Measurements from ENCODE around the gene PIGR.
A peak's percentile ranks its signal among the peaks of the same experiment; 100 is the strongest.
"Not testable (repeated sequence)": the region's sequence is repeated elsewhere in the genome, so short reads cannot be mapped to it uniquely, and the experiment has no call there.

PIGR gene

DNA sequence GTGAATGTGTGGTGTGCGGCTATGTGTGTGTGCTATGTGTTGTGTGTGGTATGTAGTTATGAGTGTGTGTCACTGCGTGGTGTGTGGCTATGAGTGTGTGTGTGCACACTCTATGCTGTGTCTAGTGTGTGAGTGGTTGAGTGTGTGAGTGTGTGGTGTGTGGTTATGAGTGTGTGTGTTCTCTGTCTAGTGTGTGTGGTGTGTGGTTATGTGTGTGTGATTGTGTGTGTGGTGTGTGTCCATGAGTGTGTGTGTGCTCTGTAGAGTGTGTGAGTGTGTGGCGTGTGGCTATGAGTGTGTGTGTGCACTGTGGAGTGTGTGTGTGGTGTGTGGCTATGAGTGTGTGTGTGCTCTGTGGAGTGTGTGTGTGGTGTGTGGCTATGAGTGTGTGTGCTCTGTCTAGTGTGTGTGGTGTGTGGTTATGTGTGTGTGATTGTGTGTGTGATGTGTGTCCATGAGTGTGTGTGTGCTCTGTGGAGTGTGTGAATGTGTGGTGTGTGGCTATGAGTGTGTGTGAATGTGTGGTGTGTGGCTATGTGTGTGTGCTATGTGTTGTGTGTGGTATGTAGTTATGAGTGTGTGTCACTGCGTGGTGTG lies 22.2 kb downstream of the PIGR start:
- H3K56ac ChIP-seq (ENCODE audit: low read length); H3K23ac ChIP-seq (ENCODE audit: low read length); H4K5ac ChIP-seq (ENCODE audit: low read length); H3K27me3 ChIP-seq (ENCODE audit: insufficient read depth, low read length, poor library complexity); H2BK5ac ChIP-seq (ENCODE audit: low read length); H2BK120ac ChIP-seq (ENCODE audit: low read depth, low read length); H2AK5ac ChIP-seq (ENCODE audit: low read length); H3K79me1 ChIP-seq (ENCODE audit: low read length); H4K8ac ChIP-seq (ENCODE audit: low read depth, low read length); H3K36me3 ChIP-seq (ENCODE audit: control insufficient read depth, insufficient read depth, low read length); H3K4me3 ChIP-seq (ENCODE audit: low read length); H3K4ac ChIP-seq (ENCODE audit: low read depth, low read length); H2BK15ac ChIP-seq (replicated peaks; ENCODE audit: low read depth); H3K18ac ChIP-seq (ENCODE audit: low read length); H3K4me2 ChIP-seq (ENCODE audit: low read length); H3K9ac ChIP-seq (ENCODE audit: low read length); H3K4me1 ChIP-seq (ENCODE audit: control insufficient read depth, low read depth, low read length); DNase-seq; H3K27ac ChIP-seq (ENCODE audit: low read depth, low read length); H3K79me2 ChIP-seq (ENCODE audit: control insufficient read depth, insufficient read depth, low read length): not testable (repeated sequence)
- 100% methylated on average over 1 of the region's 4 CpGs for WGBS (ENCODE audit: extremely low coverage, insufficient coverage, low lambda C conversion rate)

- H3K56ac ChIP-seq (ENCODE audit: low read length) = no peak overlapping the region
- 100% methylated on average over 4 of the region's 12 CpGs for WGBS (ENCODE audit: extremely low coverage, insufficient coverage, low lambda C conversion rate)
- no peak overlapping the region for H3K9ac ChIP-seq (ENCODE audit: low read length)
- H3K79me2 ChIP-seq (ENCODE audit: control insufficient read depth, insufficient read depth, low read length) = no peaks in the 10 kb centered on the region
- H3K27ac ChIP-seq (ENCODE audit: low read depth, low read length) = no peak overlapping the region
- no peaks in the 10 kb centered on the region for H3K4me1 ChIP-seq (ENCODE audit: control insufficient read depth, low read depth, low read length)
- no peak overlapping the region for H2BK5ac ChIP-seq (ENCODE audit: low read length)
- no peak overlapping the region for H2BK15ac ChIP-seq (replicated peaks; ENCODE audit: low read depth)
- H3K36me3 ChIP-seq (ENCODE audit: control insufficient read depth, insufficient read depth, low read length) = no peaks in the 10 kb centered on the region
- H3K18ac ChIP-seq (ENCODE audit: low read length) = no peak overlapping the region
- DNase-seq = no peak
- H3K27me3 ChIP-seq (ENCODE audit: insufficient read depth, low read length, poor library complexity) = no peaks in the 10 kb centered on the region
- H4K8ac ChIP-seq (ENCODE audit: low read depth, low read length) = no peak overlapping the region
- no peaks in the 10 kb centered on the region for H3K79me1 ChIP-seq (ENCODE audit: low read length)
- H4K5ac ChIP-seq (ENCODE audit: low read length) = no peak overlapping the region
- H2AK5ac ChIP-seq (ENCODE audit: low read length) = no peak overlapping the region
- H2BK120ac ChIP-seq (ENCODE audit: low read depth, low read length) = no peak overlapping the region
- H3K4ac ChIP-seq (ENCODE audit: low read depth, low read length) = no peak overlapping the region
- H3K4me3 ChIP-seq (ENCODE audit: low read length) = no peak overlapping the region
- H3K23ac ChIP-seq (ENCODE audit: low read length) = no peak overlapping the region
- H3K4me2 ChIP-seq (ENCODE audit: low read length) = no peak overlapping the region
Observed at GRCh38 chr1:206923009-206923960, 23.0 kb downstream of the PIGR start.

GRCh38 chr1:206922524-206922923 lies 23.7 kb downstream of the PIGR start:
- Histone ChIP-seq H2BK120ac (ENCODE audit: low read depth, low read length) (no peak overlapping the region), H4K5ac (ENCODE audit: low read length) (no peak overlapping the region), H3K79me1 (ENCODE audit: low read length) (no peaks in the 10 kb centered on the region), H2BK15ac (replicated peaks; ENCODE audit: low read depth) (no peak overlapping the region), H3K36me3 (ENCODE audit: control insufficient read depth, insufficient read depth, low read length) (no peaks in the 10 kb centered on the region), H3K4me2 (ENCODE audit: low read length) (no peak overlapping the region), H3K23ac (ENCODE audit: low read length) (no peak overlapping the region), H3K9ac (ENCODE audit: low read length) (no peak overlapping the region), H3K4me3 (ENCODE audit: low read length) (no peak overlapping the region), H3K56ac (ENCODE audit: low read length) (no peak overlapping the region), H2BK5ac (ENCODE audit: low read length) (no peak overlapping the region), H4K8ac (ENCODE audit: low read depth, low read length) (no peak overlapping the region), H3K27ac (ENCODE audit: low read depth, low read length) (no peak overlapping the region), H3K18ac (ENCODE audit: low read length) (no peak overlapping the region), H3K27me3 (ENCODE audit: insufficient read depth, low read length, poor library complexity) (no peaks in the 10 kb centered on the region), H3K79me2 (ENCODE audit: control insufficient read depth, insufficient read depth, low read length) (no peaks in the 10 kb centered on the region), H3K4me1 (ENCODE audit: control insufficient read depth, low read depth, low read length) (no peaks in the 10 kb centered on the region), H2AK5ac (ENCODE audit: low read length) (no peak overlapping the region), H3K4ac (ENCODE audit: low read depth, low read length) (no peak overlapping the region)
- no peak for DNase-seq
- no CpG with 5 or more reads among the region's 1 CpG for WGBS (ENCODE audit: extremely low coverage, insufficient coverage, low lambda C conversion rate)

DNA sequence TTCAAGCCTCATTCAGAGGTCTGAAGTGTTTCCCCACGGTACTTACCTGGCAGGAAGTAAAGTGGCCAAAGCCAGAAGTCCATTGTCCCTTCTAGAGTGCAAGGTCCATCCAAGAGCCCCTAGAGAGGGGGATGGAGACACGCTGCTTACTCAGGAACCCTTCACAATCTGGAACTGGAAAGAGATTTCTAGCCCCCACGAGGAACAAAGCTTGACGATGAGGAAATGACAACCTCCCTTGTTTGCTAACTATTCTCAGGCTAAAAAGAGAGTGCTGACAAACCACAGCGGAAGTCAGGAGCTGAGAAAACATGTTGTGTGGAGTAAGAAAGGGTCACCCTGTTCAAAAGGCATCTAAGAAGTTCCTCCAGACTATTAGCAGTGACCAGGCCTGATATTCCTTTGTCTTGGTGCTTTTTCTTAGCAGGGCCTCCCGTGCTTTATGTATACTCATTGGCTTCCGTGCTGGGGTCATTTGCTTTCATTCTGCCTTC lies 24.4 kb downstream of the PIGR start, which contains the start of gene FCMR:
FCMR (minus strand) TSS at position 170 of the 494 bp plus-strand sequence; CDS start at position 83, 87 bp downstream.
- Histone ChIP-seq H3K4me1 (ENCODE audit: control insufficient read depth, low read depth, low read length) (no peaks in the 10 kb centered on the region), H3K23ac (ENCODE audit: low read length) (no peak within 1 kb of the TSS), H3K27me3 (ENCODE audit: insufficient read depth, low read length, poor library complexity) (no peaks in the 10 kb centered on the region), H4K5ac (ENCODE audit: low read length) (peak within 1 kb of the TSS; percentile 24), H3K4me3 (ENCODE audit: low read length) (no peak within 1 kb of the TSS), H2BK120ac (ENCODE audit: low read depth, low read length) (no peak within 1 kb of the TSS), H3K18ac (ENCODE audit: low read length) (no peak within 1 kb of the TSS), H3K79me2 (ENCODE audit: control insufficient read depth, insufficient read depth, low read length) (no peaks in the 10 kb centered on the region), H3K56ac (ENCODE audit: low read length) (no peak within 1 kb of the TSS), H2AK5ac (ENCODE audit: low read length) (no peak within 1 kb of the TSS), H3K36me3 (ENCODE audit: control insufficient read depth, insufficient read depth, low read length) (no peaks in the 10 kb centered on the region), H3K27ac (ENCODE audit: low read depth, low read length) (no peak within 1 kb of the TSS), H3K79me1 (ENCODE audit: low read length) (no peaks in the 10 kb centered on the region), H3K4me2 (ENCODE audit: low read length) (no peak within 1 kb of the TSS), H3K4ac (ENCODE audit: low read depth, low read length) (no peak within 1 kb of the TSS), H2BK5ac (ENCODE audit: low read length) (no peak within 1 kb of the TSS), H4K8ac (ENCODE audit: low read depth, low read length) (no peak within 1 kb of the TSS), H2BK15ac (replicated peaks; ENCODE audit: low read depth) (no peak within 1 kb of the TSS), H3K9ac (ENCODE audit: low read length) (no peak within 1 kb of the TSS)
- no peak for DNase-seq
- WGBS (ENCODE audit: extremely low coverage, insufficient coverage, low lambda C conversion rate) = no CpG with 5 or more reads among the region's 7 CpGs

- Histone ChIP-seq H3K4me2 (ENCODE audit: low read length) (no peak overlapping the region), H3K79me2 (ENCODE audit: control insufficient read depth, insufficient read depth, low read length) (no peaks in the 10 kb centered on the region), H3K56ac (ENCODE audit: low read length) (no peak overlapping the region), H3K27ac (ENCODE audit: low read depth, low read length) (no peak overlapping the region), H2AK5ac (ENCODE audit: low read length) (no peak overlapping the region), H3K9ac (ENCODE audit: low read length) (no peak overlapping the region), H3K23ac (ENCODE audit: low read length) (no peak overlapping the region), H3K27me3 (ENCODE audit: insufficient read depth, low read length, poor library complexity) (no peaks in the 10 kb centered on the region), H3K4me3 (ENCODE audit: low read length) (no peak overlapping the region), H2BK120ac (ENCODE audit: low read depth, low read length) (no peak overlapping the region), H3K36me3 (ENCODE audit: control insufficient read depth, insufficient read depth, low read length) (no peaks in the 10 kb centered on the region), H2BK15ac (replicated peaks; ENCODE audit: low read depth) (no peak overlapping the region), H3K18ac (ENCODE audit: low read length) (no peak overlapping the region), H4K8ac (ENCODE audit: low read depth, low read length) (no peak overlapping the region), H3K4me1 (ENCODE audit: control insufficient read depth, low read depth, low read length) (no peaks in the 10 kb centered on the region), H4K5ac (ENCODE audit: low read length) (no peak overlapping the region), H3K79me1 (ENCODE audit: low read length) (no peaks in the 10 kb centered on the region), H3K4ac (ENCODE audit: low read depth, low read length) (no peak overlapping the region), H2BK5ac (ENCODE audit: low read length) (no peak overlapping the region)
- DNase-seq = no peak
- WGBS (ENCODE audit: extremely low coverage, insufficient coverage, low lambda C conversion rate) = no CpG with 5 or more reads among the region's 3 CpGs
Observed at GRCh38 chr1:206918076-206918475, 28.2 kb downstream of the PIGR start.
